ENCODE data around the gene CD207. TPM values are rescaled to one million over a fixed set of nuclear protein-coding genes. Genes with fewer than 3 reads are reported as not detected.
"Not testable (repeated sequence)": the region's sequence is repeated elsewhere in the genome, so short reads cannot be mapped to it uniquely, and the experiment has no call there.

Gene CD207
- total RNA-seq, 1 donor from 2014 or later = under 0.01 TPM

DNA sequence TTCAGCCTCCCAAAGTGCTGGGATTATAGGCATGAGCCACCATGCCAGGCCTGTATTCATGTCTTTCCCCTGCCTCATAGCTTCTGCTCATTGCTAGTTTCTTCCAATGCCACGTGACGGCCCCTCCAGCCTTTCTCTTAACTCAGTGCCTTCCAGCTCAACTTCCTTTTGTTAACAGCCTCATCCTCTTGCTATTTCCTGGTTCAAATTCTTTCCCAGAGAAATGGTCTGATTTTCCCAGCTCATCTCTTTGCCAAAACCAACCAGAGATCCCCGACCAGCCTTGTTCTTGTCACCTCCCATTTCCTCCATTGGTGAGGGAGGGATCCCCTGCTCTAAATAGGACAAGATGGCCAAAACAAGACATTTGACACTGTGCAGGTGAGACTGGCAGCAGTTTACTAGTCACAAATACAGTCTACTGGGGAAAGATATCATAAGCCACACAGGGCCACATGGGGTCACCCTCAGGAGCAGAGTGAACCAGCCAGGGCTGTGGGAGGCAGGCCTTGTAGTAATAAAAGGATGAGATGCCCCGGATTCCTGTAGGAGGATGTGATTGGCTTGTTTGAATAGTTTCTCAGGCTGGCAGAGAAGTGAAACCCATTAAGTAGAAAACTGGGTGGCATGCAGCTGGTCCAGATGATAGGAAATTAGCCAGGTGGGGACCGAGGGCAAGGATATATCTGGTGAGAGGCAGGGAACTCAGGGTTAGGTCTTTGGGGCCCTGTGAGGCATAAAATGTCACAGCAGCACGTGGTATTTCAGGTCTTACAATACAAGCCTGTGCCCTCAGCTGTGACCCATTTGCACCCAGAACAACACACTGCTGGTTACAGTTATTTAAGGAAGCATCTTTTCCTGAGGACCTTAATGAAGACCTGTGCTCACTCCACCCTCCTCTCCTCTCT lies 6.4 kb downstream of the CD207 start:
- peak; percentile 56 to 92 for DNase-seq (ENCODE audit: low read depth in 2 of 2)

DNA sequence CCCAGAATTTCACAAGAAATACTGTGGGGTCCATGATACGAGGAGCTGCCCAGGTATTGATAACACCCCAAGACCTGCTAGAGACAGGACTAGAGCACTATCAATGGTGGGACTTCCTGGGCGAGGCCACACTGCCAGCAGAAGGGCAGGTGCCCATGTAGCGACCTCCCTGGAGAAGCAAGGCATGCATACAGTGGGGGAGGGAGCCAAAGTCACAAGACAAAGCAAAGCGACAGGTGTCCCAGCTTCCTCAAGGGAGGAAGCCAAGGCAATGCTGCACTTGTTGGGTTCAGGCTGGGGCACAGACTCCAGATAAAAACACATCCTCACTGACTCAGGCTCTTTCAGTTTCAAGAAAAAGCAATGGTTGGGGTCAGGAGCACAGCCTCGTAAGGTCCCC lies 7.5 kb downstream of the CD207 start:
- DNase-seq (ENCODE audit: low read depth in 2 of 2) = peak in 1 of 2 donors; percentile 46

DNA sequence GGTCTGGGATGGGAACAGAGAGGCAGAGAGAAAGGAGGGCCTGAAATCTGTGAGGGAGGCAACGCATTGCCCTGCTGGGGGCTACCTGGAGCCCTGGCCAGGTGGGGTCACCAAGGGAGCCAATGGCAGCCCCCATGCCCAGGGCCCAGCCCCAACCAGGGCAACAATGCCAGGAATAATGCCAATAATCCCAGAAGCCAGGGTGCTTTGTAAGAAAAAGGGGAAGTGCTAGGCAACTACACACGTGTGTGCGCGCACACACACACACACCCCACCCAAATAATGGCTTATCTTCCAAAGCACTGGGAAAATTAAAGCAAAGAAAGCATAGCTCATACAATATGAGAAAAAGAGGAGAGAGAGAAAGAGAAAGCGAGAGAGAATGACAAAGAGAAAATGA lies 8.2 kb downstream of the CD207 start:
- DNase-seq (ENCODE audit: low read depth in 2 of 2) = no peak

DNA sequence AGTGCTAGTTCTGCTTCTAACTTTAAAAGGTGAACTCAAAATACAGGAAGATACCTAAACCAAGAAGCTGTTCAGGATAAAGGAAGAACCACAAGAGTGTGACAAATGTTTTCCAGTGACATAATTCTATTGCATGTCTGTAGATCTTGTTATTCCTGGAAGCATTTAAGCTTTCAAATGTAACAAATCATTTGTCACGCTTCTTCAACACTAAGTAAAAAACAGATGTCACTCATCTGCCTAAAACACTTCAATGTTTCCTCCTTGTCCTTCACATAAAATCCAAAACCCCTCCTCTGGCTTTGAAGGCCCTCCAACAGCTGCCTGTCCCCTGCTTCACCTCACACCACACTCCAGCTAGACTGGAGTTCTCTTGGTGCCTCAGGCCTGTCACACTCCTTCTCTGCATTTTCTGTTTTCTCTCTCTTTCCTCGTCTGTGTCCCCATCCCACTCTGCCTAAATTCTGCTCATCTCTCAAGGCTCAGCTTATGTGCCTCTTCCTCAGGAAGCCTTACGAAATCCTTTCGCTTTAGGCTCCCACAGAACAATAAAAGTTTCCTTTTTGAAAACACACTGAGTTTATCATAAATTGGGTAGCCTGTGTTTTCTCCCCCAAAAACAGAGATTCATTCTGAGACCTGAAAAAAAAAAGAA lies 8.8 kb downstream of the CD207 start:
- peak in 1 of 2 donors; percentile 11 for DNase-seq (ENCODE audit: low read depth in 2 of 2)

DNA sequence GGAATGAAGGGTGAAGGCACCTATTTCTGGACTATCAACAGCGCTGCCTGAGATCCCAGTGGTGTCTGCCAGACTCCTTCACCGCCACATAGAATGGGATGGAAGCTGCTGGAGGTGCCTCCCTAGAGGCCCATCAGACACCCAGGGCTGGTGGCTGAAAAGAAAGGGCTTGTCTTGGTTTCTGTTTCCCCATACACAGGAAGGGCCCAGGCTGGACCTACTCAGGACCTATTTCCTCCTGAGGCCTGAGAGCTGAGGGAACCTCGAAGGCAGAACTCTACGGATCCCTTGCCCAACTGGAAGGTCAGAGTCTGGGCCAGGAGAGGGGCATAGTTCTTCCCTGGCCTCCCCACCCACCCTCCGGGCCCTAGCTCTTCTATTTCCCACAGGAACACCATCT lies 12.4 kb downstream of the CD207 start:
- DNase-seq (ENCODE audit: low read depth in 2 of 2) = no peak

DNA sequence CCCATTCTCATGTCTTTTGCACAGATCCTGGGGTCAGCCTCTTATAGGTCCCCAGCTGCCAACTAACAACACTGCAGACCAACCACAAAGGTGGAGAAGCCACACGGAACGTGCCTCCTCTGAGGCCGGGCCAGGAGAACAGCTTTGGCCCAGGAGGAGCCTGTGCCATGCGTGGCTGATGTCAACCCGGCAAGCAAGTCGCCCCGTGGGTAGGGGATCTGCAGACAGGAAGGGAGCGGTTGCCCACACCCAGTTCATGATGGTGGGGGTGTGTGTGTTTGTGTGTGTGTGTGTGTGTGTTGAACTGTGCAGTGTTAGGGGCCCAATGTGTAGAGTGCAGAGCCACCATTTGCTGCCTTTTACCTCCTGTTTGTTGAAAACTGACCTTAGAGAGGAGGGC lies 12.8 kb downstream of the CD207 start:
- no peak for DNase-seq (ENCODE audit: low read depth in 2 of 2)

DNA sequence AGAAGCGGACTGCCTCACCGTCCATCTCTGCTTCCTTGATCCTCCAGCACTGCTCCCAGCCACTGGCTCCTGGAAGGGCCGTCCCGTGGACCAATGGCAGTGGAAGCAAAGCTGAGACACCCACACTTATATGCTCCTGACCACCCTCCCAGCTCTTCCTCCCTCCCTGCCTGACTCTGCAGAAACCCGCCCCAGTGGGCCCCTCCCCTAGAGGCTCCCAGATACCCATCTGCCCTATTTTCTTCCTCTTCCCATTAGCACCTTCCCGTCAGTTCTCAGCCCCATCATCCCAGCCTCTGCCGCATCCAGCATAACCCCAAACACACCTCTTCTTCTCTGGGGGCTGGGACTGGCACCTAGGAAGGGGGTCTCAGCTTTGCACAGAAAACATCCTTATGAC lies 15.1 kb downstream of the CD207 start, which contains the start of gene CLEC4F:
Gene CLEC4F (minus strand): TSS at position 101 of the 400 bp plus-strand sequence. CDS start 76 bp downstream, at position 25.
- no peak for DNase-seq (ENCODE audit: low read depth in 2 of 2)

DNA sequence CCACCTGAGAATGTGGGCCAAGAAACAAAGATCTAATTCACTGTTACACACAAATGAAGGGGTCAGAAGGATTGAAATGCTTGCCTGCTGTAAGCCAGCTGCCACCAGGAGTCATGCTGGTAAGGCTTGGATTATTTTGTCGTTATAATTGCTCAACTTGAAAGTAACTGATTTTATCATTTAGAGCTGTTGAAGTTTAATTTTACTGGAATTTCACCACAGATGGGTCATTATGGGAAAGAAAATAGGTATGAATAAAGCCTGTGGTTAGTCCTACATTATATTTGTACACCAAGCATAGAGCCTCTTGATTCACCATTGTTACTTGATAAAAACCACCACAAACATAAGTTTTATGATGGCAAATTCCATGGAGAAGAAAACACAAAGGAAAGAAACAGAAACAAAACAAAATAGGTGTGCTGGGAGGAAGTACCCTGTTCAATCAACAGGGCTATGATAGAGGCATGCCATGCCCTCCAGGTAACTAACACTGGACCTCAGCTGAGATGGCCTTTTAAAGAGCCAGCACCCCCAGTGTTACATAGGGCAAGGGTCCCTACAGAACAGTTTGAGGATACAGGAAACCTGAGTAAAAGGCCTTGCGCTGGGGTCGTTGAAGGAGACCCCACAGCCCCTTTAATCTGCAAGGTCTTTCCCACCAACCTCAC lies 18.2 kb downstream of the CD207 start:
- DNase-seq (ENCODE audit: low read depth in 2 of 2) = no peak

DNA sequence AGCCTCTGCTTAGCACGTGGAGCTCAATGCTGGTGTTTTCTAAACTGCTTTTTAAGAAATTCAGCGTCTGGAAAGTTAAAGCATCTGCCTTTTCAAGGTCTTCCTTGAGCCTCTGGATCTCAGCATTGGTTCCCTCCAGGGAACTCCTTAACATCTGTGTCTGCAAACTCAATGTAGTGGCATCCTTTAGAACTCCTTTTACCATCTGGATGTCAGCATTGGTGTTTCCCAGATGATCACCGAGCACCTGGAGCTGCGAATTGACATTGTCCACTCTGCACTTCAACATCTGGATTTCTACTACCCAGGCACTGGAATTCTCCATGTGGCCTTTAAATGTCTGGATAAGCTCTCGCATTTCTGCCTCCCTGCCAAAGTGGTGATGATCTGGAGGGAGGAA lies 18.9 kb downstream of the CD207 start:
- no peak for DNase-seq (ENCODE audit: low read depth in 2 of 2)

DNA sequence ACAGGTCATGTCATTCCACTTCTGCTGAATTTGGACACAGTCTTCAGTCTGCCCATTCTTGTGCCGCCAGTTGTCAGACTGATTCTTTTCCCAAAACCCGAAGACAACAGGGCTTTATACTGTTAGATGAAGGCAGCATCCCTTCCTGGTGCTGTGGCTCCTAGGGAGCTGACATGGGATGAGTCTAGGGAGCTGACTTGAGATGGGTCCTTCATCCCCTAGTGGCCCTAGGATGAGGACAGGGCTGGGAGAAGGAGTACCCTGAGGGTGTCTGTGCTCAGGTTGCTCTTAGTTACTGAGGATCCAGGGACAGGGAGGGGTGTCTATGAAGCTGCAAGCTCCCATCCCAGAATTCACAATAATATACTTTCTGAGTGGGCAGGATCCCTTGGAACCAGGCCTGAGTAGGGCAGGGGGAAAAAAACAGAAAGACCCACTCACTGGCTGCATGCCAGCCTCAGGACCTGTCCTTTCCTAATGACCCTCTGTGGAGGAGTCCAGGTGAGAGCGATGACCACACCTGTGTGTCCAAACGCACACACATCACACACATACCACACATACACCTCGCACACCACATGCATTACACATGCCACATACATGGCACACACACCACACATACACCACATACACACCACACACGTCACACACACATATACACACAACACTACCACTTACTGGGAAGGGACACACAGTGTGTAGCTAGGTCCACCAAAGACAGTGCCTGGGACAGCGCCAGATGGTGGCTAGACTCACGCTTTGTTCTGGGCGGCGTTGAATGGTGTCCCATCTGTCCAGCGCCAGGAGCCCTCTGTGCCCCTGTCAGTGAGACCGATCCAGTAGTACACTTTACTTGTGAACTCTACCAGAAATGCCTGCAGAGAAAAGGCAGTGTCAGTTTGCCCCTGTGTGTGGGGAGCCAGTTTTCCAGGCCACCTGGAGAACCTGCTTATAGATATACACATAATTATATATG lies 26.3 kb downstream of the CD207 start:
- no peak for DNase-seq (ENCODE audit: low read depth in 2 of 2)

DNA sequence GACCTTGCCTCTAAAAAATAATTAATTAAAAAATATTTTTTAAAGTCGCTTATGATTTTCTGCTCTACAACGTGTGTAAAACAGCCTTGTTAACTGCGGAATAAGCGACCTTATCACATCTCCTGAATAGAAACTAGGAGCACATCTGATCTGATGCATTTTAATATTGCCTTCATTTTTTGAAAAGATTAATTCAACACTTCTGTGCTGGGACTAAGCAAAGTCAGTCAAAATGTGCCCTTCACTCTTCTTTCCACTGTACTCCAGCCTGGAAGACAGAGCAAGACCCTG lies 27.8 kb downstream of the CD207 start:
- no peak for DNase-seq (ENCODE audit: low read depth in 2 of 2)

DNA sequence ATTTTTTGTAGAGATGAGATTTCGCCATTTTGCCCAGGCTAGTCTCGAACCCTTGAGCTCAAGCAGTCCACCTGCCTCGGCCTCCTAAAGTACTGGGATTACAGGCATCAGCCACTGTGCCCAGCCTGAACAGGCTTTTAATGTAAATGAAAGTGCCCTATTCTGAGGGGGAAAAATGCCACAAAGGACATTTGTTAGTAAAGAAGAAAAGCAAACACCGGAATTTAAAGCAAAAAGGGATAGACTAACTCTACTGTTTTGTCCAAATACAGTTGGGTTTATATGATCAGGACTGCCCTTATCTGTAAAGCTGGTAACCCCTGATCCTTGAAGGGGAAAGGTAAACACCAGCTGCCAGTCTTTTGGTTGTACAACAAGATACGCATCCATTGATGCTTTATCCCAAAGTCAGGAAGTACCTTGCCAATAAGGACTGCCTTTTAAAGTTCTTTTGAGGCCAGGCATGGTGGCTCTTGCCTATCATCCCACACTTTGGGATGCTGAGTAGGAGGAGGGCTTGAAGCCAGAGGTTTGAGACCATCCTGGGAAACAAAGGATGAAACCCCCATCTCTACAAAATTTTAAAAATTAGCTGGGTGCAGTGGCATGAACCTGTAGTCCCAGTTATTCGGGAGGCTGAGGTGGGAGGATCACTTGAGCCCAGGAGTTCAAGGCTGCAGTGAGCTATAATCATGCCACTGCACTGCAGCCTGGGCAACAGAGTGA lies 28.4 kb downstream of the CD207 start:
- no peak for DNase-seq (ENCODE audit: low read depth in 2 of 2)

DNA sequence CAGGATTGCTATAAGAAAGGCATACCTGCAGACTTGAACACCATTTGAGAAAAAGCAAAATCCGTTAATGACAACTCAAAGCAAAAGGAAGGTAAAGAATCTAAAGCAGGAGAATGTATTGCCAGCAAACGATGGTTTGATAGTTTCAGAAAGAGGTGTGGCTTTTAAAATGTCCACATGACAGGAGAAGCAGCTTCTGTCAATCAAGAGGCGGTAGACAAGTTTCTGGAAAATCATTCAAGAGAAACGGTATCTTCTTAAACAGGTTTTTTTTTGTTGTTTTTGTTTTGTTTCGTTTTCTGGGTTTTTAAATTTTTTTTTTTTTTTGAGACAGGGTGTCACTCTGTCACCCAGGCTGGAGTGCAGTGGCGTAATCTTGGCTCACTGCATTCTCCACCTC lies 29.0 kb downstream of the CD207 start:
- no peak for DNase-seq (ENCODE audit: low read depth in 2 of 2)

DNA sequence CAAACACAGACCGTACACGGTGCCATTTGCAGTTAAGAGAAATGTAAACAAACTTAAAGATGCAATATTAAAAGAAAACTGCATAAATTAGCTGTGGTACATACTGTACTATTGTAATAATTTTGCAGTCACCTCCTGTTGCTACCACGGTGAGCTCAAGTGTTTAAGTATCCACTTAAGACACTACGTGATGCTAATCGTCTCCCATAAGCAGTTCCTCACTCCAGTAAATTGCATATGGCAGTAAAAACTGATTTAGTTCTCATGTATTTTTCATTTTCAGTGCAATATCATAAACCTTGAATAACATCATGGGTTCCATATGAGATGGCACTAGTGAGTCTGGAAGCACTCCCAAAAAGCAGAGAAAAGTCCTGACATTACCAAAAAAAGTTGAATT lies 29.6 kb downstream of the CD207 start:
- no peak for DNase-seq (ENCODE audit: low read depth in 2 of 2)

DNA sequence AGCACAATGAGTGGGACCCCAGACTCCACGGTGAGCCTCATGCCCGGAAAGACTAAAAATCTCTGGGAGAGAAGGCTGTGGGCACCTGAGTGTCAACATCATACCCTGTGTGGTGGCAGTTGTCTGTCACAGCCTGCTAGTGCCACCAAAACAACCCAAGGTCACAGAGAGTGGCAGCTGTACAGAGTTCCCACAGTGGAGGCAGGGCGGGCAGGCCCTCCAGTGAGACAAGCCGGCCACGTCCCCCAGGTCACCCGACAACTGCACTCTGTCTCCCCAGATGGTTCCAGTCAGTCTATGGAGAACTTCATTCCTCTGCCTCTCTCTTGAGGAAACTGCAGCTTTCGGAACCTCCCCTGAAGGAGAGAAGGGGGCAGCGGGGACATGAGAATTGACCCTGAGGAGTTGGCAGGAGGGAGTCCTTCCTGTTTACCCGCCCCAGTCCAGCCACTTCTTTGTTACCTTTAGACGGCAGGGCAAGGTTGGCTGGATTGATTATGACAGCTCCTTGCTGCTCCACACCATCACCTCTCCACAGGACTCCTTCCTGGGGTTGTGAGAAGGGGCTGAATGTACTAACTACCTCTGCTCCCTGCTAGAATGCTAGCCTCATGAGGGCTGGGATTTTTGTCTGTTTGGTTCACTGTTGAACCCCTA lies 33.9 kb downstream of the CD207 start:
- DNase-seq (ENCODE audit: low read depth in 2 of 2) = no peak

DNA sequence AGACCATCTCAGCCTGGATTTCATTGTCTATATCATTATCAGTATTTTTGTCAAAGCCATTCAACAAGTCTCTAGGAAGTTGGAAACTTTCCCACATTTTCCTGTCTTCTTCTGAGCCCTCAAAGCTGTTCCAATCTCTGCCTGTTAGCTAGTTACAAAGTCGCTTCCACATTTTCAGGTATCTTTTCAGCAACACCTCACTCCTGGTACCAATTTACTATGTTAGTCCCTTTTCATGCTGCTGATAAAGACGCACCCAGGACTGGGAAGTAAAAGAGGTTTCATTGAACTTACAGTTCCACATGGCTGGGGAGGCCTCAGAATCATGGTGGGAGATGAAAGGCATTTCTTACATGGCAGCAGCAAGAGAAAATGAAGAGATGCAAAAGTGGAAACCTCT lies 35.9 kb downstream of the CD207 start:
- no peak for DNase-seq (ENCODE audit: low read depth in 2 of 2)

DNA sequence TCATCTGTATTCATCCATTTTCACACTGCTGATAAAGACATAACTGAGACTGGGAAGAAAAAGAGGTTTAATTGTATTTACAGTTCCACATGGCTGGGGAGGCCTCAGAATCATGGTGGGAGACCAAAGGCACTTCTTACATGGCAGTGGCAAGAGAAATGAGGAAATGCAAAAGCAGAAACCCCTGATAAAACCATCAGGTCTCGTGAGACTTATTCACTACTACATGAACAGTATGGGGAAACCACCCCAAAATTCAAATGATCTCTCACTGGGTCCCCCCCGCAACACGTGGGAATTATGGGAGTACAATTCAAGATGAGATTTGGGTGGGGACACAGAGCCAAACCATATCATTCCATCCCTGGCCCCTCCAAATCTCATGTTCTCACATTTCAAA lies 37.6 kb downstream of the CD207 start:
- not testable (repeated sequence) for DNase-seq (ENCODE audit: low read depth in 2 of 2)

DNA sequence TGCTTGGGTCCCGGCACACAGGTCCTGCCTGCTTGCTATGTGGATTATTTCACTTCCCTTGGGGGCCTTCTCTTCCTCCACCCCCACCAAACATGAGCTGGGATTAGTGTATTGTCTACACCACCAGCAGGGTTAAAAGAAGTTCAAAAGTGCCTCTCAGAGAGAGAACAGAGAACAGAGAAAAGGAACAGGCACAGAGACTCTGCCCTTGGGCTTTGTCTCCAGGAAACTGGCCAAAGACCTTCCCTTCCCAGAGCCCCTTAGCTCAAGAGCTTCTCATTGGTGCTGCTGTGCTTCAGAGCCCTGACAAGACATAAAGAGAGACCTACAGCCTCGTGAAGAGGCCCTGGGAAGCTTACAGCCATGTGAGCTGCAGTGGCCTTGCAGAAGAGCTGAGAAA lies 38.1 kb downstream of the CD207 start:
- no peak for DNase-seq (ENCODE audit: low read depth in 2 of 2)

DNA sequence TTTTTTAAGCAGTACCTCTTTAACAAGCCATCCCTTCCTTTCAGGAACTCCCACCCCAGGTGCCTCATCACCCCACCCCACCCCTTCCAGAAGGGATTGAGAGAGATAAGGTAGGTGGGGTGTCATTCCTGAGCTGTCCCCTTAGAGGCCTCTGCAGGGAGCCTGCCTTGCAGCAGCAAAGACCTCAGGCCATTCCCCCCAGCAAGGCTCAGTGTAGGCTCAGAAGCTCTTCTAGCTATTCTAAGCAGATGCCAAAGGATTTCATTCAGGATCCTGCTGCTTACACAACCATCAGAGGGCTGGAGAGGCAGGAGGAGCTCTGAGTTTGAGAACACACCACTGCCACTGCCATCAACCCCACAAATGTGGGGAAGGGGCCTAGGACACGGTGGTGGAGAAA lies 39.4 kb downstream of the CD207 start:
- no peak for DNase-seq (ENCODE audit: low read depth in 2 of 2)
